BE2C (cell line): ENCODE data around the gene LTBP1.

Experiments used
- DNase-seq: peaks from one replicate; pipeline ENCODE4 v3.0.0-alpha.2; 2020
- H3K27me3 ChIP-seq: fragments of 250-450 bp; sonication (Bioruptor Pico); 2 replicates; pipeline ENCODE4 v1.5.1; 2020; ENCODE audit warnings: mild to moderate bottlenecking
- H3K36me3 ChIP-seq: fragments of 250-450 bp; sonication (Bioruptor Pico); 2 replicates; pipeline ENCODE4 v1.5.1; 2020; ENCODE audit warnings: mild to moderate bottlenecking
- H3K4me1 ChIP-seq: fragments of 250-450 bp; sonication (Bioruptor Pico); 2 replicates; pipeline ENCODE4 v1.5.1; 2020
- H3K4me3 ChIP-seq: 2 replicates; pipeline ENCODE4 v1.5.1; 2011; ENCODE audit warnings: low read depth, low read length
- H3K9me3 ChIP-seq: fragments of 250-450 bp; sonication (Bioruptor Pico); 2 replicates; pipeline ENCODE4 v1.5.1; 2020
- CTCF ChIP-seq: IDR thresholded peaks from 2 replicates; pipeline ENCODE4 v1.5.1; 2012; ENCODE audit warnings: mild to moderate bottlenecking, low read depth, low read length

LTBP1 gene

GRCh38 chr2:33137331-33137730, 190.6 kb downstream of the LTBP1 start:
- Histone ChIP-seq H3K4me3 (no peak overlapping the region), H3K4me1 (no peaks in the 10 kb centered on the region), H3K27me3 (peaks cover 26% of the 10 kb centered on the region), H3K36me3 (no peaks in the 10 kb centered on the region), H3K9me3 (no peaks in the 10 kb centered on the region)
- no peak for TF ChIP-seq CTCF
- DNase-seq: no peak

- peaks cover 10% of the 10 kb centered on the region for H3K27me3 ChIP-seq
- no peak overlapping the region for H3K4me3 ChIP-seq
- H3K36me3 ChIP-seq: no peaks in the 10 kb centered on the region
- no peak for TF ChIP-seq CTCF
- no peak for DNase-seq
- H3K4me1 ChIP-seq: no peaks in the 10 kb centered on the region
- no peaks in the 10 kb centered on the region for H3K9me3 ChIP-seq
Observed at GRCh38 chr2:33139949-33140348, 193.2 kb downstream of the LTBP1 start.

GRCh38 chr2:33141476-33141875, 194.7 kb downstream of the LTBP1 start:
- H3K4me3 ChIP-seq: no peak overlapping the region
- no peaks in the 10 kb centered on the region for H3K4me1 ChIP-seq
- H3K9me3 ChIP-seq: no peaks in the 10 kb centered on the region
- no peak for DNase-seq
- no peaks in the 10 kb centered on the region for H3K36me3 ChIP-seq
- TF ChIP-seq CTCF: no peak
- peaks cover 3% of the 10 kb centered on the region for H3K27me3 ChIP-seq

GRCh38 chr2:33142810-33143209, 196.1 kb downstream of the LTBP1 start:
- no peaks in the 10 kb centered on the region for H3K36me3 ChIP-seq
- no peak for TF ChIP-seq CTCF
- no peak overlapping the region for H3K4me3 ChIP-seq
- H3K9me3 ChIP-seq: no peaks in the 10 kb centered on the region
- no peak for DNase-seq
- peaks cover 6% of the 10 kb centered on the region for H3K27me3 ChIP-seq
- no peaks in the 10 kb centered on the region for H3K4me1 ChIP-seq

- no peaks in the 10 kb centered on the region for H3K9me3 ChIP-seq
- H3K27me3 ChIP-seq: peaks cover 6% of the 10 kb centered on the region
- H3K36me3 ChIP-seq: no peaks in the 10 kb centered on the region
- TF ChIP-seq CTCF: no peak
- no peak overlapping the region for H3K4me3 ChIP-seq
- H3K4me1 ChIP-seq: no peaks in the 10 kb centered on the region
- DNase-seq: no peak
Observed at GRCh38 chr2:33144243-33144642, 197.5 kb downstream of the LTBP1 start.

- H3K9me3 ChIP-seq: no peaks in the 10 kb centered on the region
- H3K4me1 ChIP-seq: no peaks in the 10 kb centered on the region
- no peak for TF ChIP-seq CTCF
- peaks cover 3% of the 10 kb centered on the region for H3K27me3 ChIP-seq
- H3K4me3 ChIP-seq: no peak overlapping the region
- H3K36me3 ChIP-seq: no peaks in the 10 kb centered on the region
- no peak for DNase-seq
Observed at GRCh38 chr2:33145459-33145858, 198.7 kb downstream of the LTBP1 start.
